ENCODE data around the gene PLXNA4. TPM values are rescaled to one million over a fixed set of nuclear protein-coding genes. Genes with fewer than 3 reads are reported as not detected.

The PLXNA4 gene
- total and polyA plus RNA-seq, 9 of the 15 experiments (the other 6 are each of a cell fraction or from before 2014, with no cell fraction given) = under 0.01 to 0.09 TPM; not detected in 7

GRCh38 chr7:132250480-132251326 is 325.6 kb downstream of the PLXNA4 start:
- Histone ChIP-seq H3K27ac (ENCODE audit: extremely low read depth, low read depth, low read length) (no peak overlapping the region), H3K27me3 (ENCODE audit: control insufficient read depth in 2 of 2, insufficient read depth in 2 of 2, low read length in 2 of 2) (peaks cover 0 to 6% of the 10 kb centered on the region in 2 experiments; a peak in 2 of 5 replicates), H3K9me1 (ENCODE audit: control insufficient read depth, insufficient read depth, low read length) (no peaks in the 10 kb centered on the region), H2AFZ (ENCODE audit: low read depth, low read length) (no peak overlapping the region), H3K36me3 (ENCODE audit: control insufficient read depth, insufficient read depth, low read length) (no peaks in the 10 kb centered on the region), H3K4me3 (no peak overlapping the region), H3K79me2 (ENCODE audit: control insufficient read depth, insufficient read depth, low read length) (no peaks in the 10 kb centered on the region), H3K4me1 (replicated peaks in 1 of 2; ENCODE audit: control insufficient read depth in 2 of 2, insufficient read depth in 2 of 2, low read length in 2 of 2) (no peaks in the 10 kb centered on the region), H3K4me2 (ENCODE audit: insufficient read depth, low read length) (no peak overlapping the region), H4K20me1 (replicated peaks; ENCODE audit: control insufficient read depth, insufficient read depth, low read length) (peaks cover 4% of the 10 kb centered on the region; the same call in 1 of the 2 replicates), H3K9me3 (replicated peaks; ENCODE audit: control insufficient read depth, insufficient read depth, low read depth, low read length) (no peaks in the 10 kb centered on the region), H3K9ac (ENCODE audit: insufficient read depth in 1 of 2, low read depth in 2 of 2, low read length in 2 of 2) (no peak overlapping the region)
- FAIRE-seq (no peak), DNase-seq (ENCODE audit: extremely low read depth in 1 of 4, low spot score in 3 of 4) (no peak), ATAC-seq (no peak)
- ChIA-PET CTCF (ENCODE audit: low intra/inter-chr PET ratio) (interaction anchor here (1.3 kb wide), 1 partner anchor 305 kb away, joined by 4 read pairs; no protein-coding TSS in a partner anchor), POLR2A (no interaction called here)
- in situ Hi-C loops (cut with MboI) (no loop called here), intact Hi-C loops (cut with micrococcal nuclease) (loop anchor here (5.0 kb wide), 1 partner anchor 563 kb away; no protein-coding TSS in a partner anchor)
- BruUV-seq (replicated peaks) = no TSS peak
- whole genome bisulfite sequencing (ENCODE audit: insufficient coverage, low coverage, missing lambda C conversion rate) = 0% methylated on average over 4 of the region's 4 CpGs
- no peak for TF ChIP-seq NCOA6 (IDR thresholded peaks at IDR 0.05)
- TF ChIP-seq CREB3 (tag; conservative IDR thresholded peaks at IDR 0.05; ENCODE audit: low read depth) = no peak
- no peak for TF ChIP-seq CHCHD3 (CRISPR knock-in tag; IDR thresholded peaks at IDR 0.05)
- TF ChIP-seq JUND (IDR thresholded peaks at IDR 0.05; ENCODE audit: borderline replicate concordance, low read depth, low read length) = no peak
- no peak for TF ChIP-seq JUND (tag; IDR thresholded peaks at IDR 0.05; ENCODE audit: borderline replicate concordance, low read depth, low read length)
- TF ChIP-seq GTF2B (IDR thresholded peaks at IDR 0.05; ENCODE audit: extremely low read depth, insufficient read length) = no peak
- TF ChIP-seq SMARCB1 (IDR thresholded peaks at IDR 0.05; ENCODE audit: insufficient read length, low read depth) = no peak
- no peak for TF ChIP-seq ZNF551 (CRISPR knock-in tag; IDR thresholded peaks at IDR 0.05)
- no peak for TF ChIP-seq TRIM24 (IDR thresholded peaks at IDR 0.05)
- no peak for TF ChIP-seq GTF2F1 (IDR thresholded peaks at IDR 0.05; ENCODE audit: low read depth, low read length)
- no peak for TF ChIP-seq HNRNPL (IDR thresholded peaks at IDR 0.05; ENCODE audit: low read depth, low read length)
- no peak for TF ChIP-seq PPARD (CRISPR knock-in tag; IDR thresholded peaks at IDR 0.05)
- TF ChIP-seq RREB1 (CRISPR knock-in tag; IDR thresholded peaks at IDR 0.05) = no peak
- no peak for TF ChIP-seq JUN (IDR thresholded peaks at IDR 0.05; ENCODE audit: borderline replicate concordance, low read depth, low read length)
- TF ChIP-seq JUN (CRISPR knock-in tag; IDR thresholded peaks at IDR 0.05; ENCODE audit: borderline replicate concordance) = no peak
